ENCODE measurements around the gene THEM5. TPM values are rescaled to one million over a fixed set of nuclear protein-coding genes. Genes with fewer than 3 reads are reported as not detected.
A peak's percentile ranks its signal among the peaks of the same experiment; 100 is the strongest.

The THEM5 gene
- total and polyA plus RNA-seq, 10 of the 15 experiments (the other 5 are each of a cell fraction or from before 2014, with no cell fraction given): 0.16 TPM; not detected in 9

GRCh38 chr1:151825751-151826660, 27.5 kb downstream of the THEM5 start:
- POLR2A ChIA-PET: no interaction called here
- RAD21 ChIA-PET (ENCODE audit: unreplicated experiment): no interaction called here
- no peak for DNase-seq (ENCODE audit: low read depth, low spot score)
- no TSS peak for BruUV-seq (replicated peaks)
- Histone ChIP-seq H2AFZ (ENCODE audit: control insufficient read depth, low read depth, low read length) (no peak overlapping the region), H3K36me3 (ENCODE audit: control insufficient read depth in 2 of 2, insufficient read depth in 2 of 2, low read length in 1 of 2) (no peaks in the 10 kb centered on the region), H3K4me2 (ENCODE audit: control insufficient read depth, insufficient read depth) (no peak overlapping the region), H3K79me2 (ENCODE audit: control insufficient read depth, insufficient read depth, low read length) (no peaks in the 10 kb centered on the region), H4K20me1 (ENCODE audit: control insufficient read depth, insufficient read depth) (no peaks in the 10 kb centered on the region), H3K27ac (ENCODE audit: control insufficient read depth, insufficient read depth) (no peak overlapping the region), H3K27me3 (replicated peaks in 1 of 2; ENCODE audit: control insufficient read depth in 2 of 2, insufficient read depth in 2 of 2, low read length in 1 of 2) (no peaks in the 10 kb centered on the region), H3K9me3 (replicated peaks; ENCODE audit: control insufficient read depth, insufficient read depth, low read length) (no peaks in the 10 kb centered on the region), H3K4me3 (no peak overlapping the region), H3K4me1 (ENCODE audit: control insufficient read depth, insufficient read depth, low read length) (peaks cover 10% of the 10 kb centered on the region), H3K9ac (ENCODE audit: control insufficient read depth, insufficient read depth, low read length) (no peak overlapping the region)
- TF ChIP-seq CHD4 (IDR thresholded peaks at IDR 0.05) (no peak), PKNOX1 (IDR thresholded peaks at IDR 0.05) (peak; percentile 37), BRCA1 (IDR thresholded peaks at IDR 0.05; ENCODE audit: low read depth, low read length) (no peak)
- in situ Hi-C loops (cut with MboI) (no loop called here), intact Hi-C loops (cut with micrococcal nuclease; ENCODE audit: unreplicated experiment) (loop anchor here (2.0 kb wide), 1 partner anchor 27 kb away; the partner anchor contains the start of gene THEM5)
- no peak for ATAC-seq
- CTCF ChIA-PET: interaction anchor here (1.6 kb wide), 1 partner anchor 10 kb away, joined by 3 read pairs; no protein-coding TSS in a partner anchor
- SMC1A ChIA-PET (ENCODE audit: uncharacterized antibody, unreplicated experiment): no interaction called here
- no peak for FAIRE-seq
- 45% methylated on average over 20 of the region's 21 CpGs for WGBS (ENCODE audit: insufficient coverage, insufficient replicate concordance, low lambda C conversion rate, missing lambda C conversion rate)

- no peaks in the 10 kb centered on the region for H3K27me3 ChIP-seq (replicated peaks in 1 of 2; ENCODE audit: control insufficient read depth in 2 of 2, insufficient read depth in 2 of 2, low read length in 1 of 2)
- H3K4me3 ChIP-seq: no peak overlapping the region
- H4K20me1 ChIP-seq (ENCODE audit: control insufficient read depth, insufficient read depth): no peaks in the 10 kb centered on the region
- SMC1A ChIA-PET (ENCODE audit: uncharacterized antibody, unreplicated experiment): no interaction called here
- H3K9ac ChIP-seq (ENCODE audit: control insufficient read depth, insufficient read depth, low read length): no peak overlapping the region
- H3K9me3 ChIP-seq (replicated peaks; ENCODE audit: control insufficient read depth, insufficient read depth, low read length): no peaks in the 10 kb centered on the region
- H3K4me2 ChIP-seq (ENCODE audit: control insufficient read depth, insufficient read depth): no peak overlapping the region
- H3K36me3 ChIP-seq (ENCODE audit: control insufficient read depth in 2 of 2, insufficient read depth in 2 of 2, low read length in 1 of 2): no peaks in the 10 kb centered on the region
- in situ Hi-C loops (cut with MboI): no loop called here
- CTCF ChIA-PET: no interaction called here
- POLR2A ChIA-PET: no interaction called here
- no peak for TF ChIP-seq MYB (IDR thresholded peaks at IDR 0.05; ENCODE audit: borderline replicate concordance, low read depth, low read length)
- TF ChIP-seq TBL1XR1 (IDR thresholded peaks at IDR 0.05; ENCODE audit: low read depth, low read length): no peak
- TF ChIP-seq, protein P1, sequence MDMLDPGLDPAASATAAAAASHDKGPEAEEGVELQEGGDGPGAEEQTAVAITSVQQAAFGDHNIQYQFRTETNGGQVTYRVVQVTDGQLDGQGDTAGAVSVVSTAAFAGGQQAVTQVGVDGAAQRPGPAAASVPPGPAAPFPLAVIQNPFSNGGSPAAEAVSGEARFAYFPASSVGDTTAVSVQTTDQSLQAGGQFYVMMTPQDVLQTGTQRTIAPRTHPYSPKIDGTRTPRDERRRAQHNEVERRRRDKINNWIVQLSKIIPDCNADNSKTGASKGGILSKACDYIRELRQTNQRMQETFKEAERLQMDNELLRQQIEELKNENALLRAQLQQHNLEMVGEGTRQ (IDR thresholded peaks at IDR 0.05; ENCODE audit: borderline replicate concordance, low read depth, low read length): no peak
- no peak for TF ChIP-seq EP300 (IDR thresholded peaks at IDR 0.05; ENCODE audit: borderline replicate concordance in 1 of 2, control insufficient read depth in 1 of 2, low read depth in 2 of 2, low read length in 2 of 2)
- H3K79me2 ChIP-seq (ENCODE audit: control insufficient read depth, insufficient read depth, low read length): no peaks in the 10 kb centered on the region
- DNase-seq (ENCODE audit: low read depth, low spot score): no peak
- no peak overlapping the region for H3K27ac ChIP-seq (ENCODE audit: control insufficient read depth, insufficient read depth)
- RAD21 ChIA-PET (ENCODE audit: unreplicated experiment): no interaction called here
- peaks cover 10% of the 10 kb centered on the region for H3K4me1 ChIP-seq (ENCODE audit: control insufficient read depth, insufficient read depth, low read length)
- BruUV-seq (replicated peaks): no TSS peak
- 66% methylated on average over 9 of the region's 9 CpGs for WGBS (ENCODE audit: insufficient coverage, insufficient replicate concordance, low lambda C conversion rate, missing lambda C conversion rate)
- intact Hi-C loops (cut with micrococcal nuclease; ENCODE audit: unreplicated experiment): loop anchor here (2.0 kb wide), 1 partner anchor 28 kb away; the partner anchor contains the start of gene THEM5
- H2AFZ ChIP-seq (ENCODE audit: control insufficient read depth, low read depth, low read length): no peak overlapping the region
- ATAC-seq: no peak
- FAIRE-seq: no peak
These were observed 28.3 kb downstream of the THEM5 start for GRCh38 chr1:151825204-151825603.

Measured in GM12878 (cell line).